Cardiac muscle cell (in vitro differentiated cells and primary cell): ENCODE results near the gene FUT9. TPM values are rescaled to one million over a fixed set of nuclear protein-coding genes. Genes with fewer than 3 reads are reported as not detected.

ENCODE experiments used
- DNase-seq, 2 donors: peaks; one replicate each; pipeline versions ENCODE4 v3.0.0 to v3.0.0-alpha.2; 2010 to 2017; ENCODE audit warnings: low read depth in 1 of 2, low spot score in 1 of 2
- H3K27ac ChIP-seq: fragments of 200-600 bp; sonication (generic); 2 replicates; pipeline ENCODE4 v1.5.1; 2016
- H3K27me3 ChIP-seq: fragments of 200-600 bp; sonication (generic); 2 replicates; pipeline ENCODE4 v1.6.0; 2016; ENCODE audit warnings: control low read depth
- H3K36me3 ChIP-seq: fragments of 200-600 bp; sonication (generic); 2 replicates; pipeline ENCODE4 v1.5.1; 2016; ENCODE audit warnings: control low read depth
- H3K4me1 ChIP-seq: fragments of 200-600 bp; sonication (generic); 2 replicates; pipeline ENCODE4 v1.8.1; 2017; ENCODE audit warnings: low read depth, mild to moderate bottlenecking, mixed run types
- H3K4me3 ChIP-seq: fragments of 200-600 bp; sonication (generic); 2 replicates; pipeline ENCODE4 v1.5.1; 2016; ENCODE audit warnings: mild to moderate bottlenecking
- H3K9me3 ChIP-seq: fragments of 200-600 bp; sonication (generic); 2 replicates; pipeline ENCODE4 v1.5.1; 2017; ENCODE audit warnings: low read depth, mild to moderate bottlenecking, control low read depth
- CTCF ChIP-seq: IDR thresholded peaks from 2 replicates; pipeline ENCODE4 v1.5.1; 2012; ENCODE audit warnings: low read depth, mild to moderate bottlenecking, low read length
- polyA plus RNA-seq: library from polyadenylated mRNA; unstranded; fragments of >200 nt; fragmentation: Nextera tagmentation; extraction: Ambion mirVana; gene quantifications from 2 replicates; pipeline ENCODE4 v1.2.1, GENCODE V29; 2016
- total RNA-seq: library from RNA; depleted of rRNA; stranded (reverse); fragments of >200 nt; gene quantifications from 2 replicates; pipeline ENCODE4 v1.2.3, GENCODE V29; 2016

FUT9 gene
- total and polyA plus RNA-seq, 2 experiments from 2014 or later: not detected

GRCh38 chr6:96171112-96171511, 155.3 kb downstream of the FUT9 start:
- no peak for TF ChIP-seq CTCF
- no peak for DNase-seq
- H3K27ac ChIP-seq: no peak overlapping the region
- H3K36me3 ChIP-seq: no peaks in the 10 kb centered on the region
- H3K9me3 ChIP-seq: no peaks in the 10 kb centered on the region
- H3K4me1 ChIP-seq: no peaks in the 10 kb centered on the region
- no peaks in the 10 kb centered on the region for H3K27me3 ChIP-seq
- H3K4me3 ChIP-seq: no peak overlapping the region

DNA sequence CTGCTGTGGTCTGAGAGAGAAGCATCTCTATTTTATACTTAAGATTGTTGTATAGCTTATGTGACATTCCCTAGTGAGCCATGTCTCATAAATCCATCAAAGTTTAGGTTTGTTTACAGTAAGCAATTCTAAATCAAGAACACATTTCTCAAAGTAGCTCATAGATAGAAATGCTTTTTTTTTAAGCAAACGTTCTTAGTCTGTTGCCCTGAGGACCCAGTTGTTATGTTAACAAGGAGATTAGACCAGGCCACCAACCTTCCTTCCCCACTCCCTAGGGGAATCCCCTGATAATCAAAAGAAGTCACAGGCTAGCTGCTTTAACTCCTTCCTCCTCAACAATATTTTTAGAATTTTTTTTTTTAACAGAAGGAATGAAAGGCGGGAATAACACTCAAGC, 169.0 kb downstream of the FUT9 start:
- no peaks in the 10 kb centered on the region for H3K36me3 ChIP-seq
- no peaks in the 10 kb centered on the region for H3K27me3 ChIP-seq
- H3K4me3 ChIP-seq: no peak overlapping the region
- H3K9me3 ChIP-seq: no peaks in the 10 kb centered on the region
- H3K4me1 ChIP-seq: no peaks in the 10 kb centered on the region
- no peak overlapping the region for H3K27ac ChIP-seq
- TF ChIP-seq CTCF: no peak
- no peak for DNase-seq

DNA sequence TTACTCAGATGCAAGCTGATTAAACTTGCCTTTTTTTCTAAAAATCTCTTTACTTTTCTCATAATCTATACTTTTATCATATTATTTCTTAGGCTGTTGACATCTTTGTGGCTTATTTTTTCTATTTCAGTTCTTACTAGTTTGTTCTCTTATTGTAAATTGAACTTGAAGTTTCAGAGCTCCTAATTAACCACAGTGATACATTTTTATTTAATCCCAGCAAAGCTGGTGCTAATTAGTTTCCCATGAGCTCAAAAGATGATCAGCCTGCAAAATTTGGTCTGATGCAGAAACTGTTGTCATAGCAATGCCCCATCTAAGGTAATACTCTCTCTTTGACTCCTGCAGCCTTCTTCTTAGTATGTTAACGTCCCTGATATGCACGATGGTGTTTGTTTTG, 170.3 kb downstream of the FUT9 start:
- no peaks in the 10 kb centered on the region for H3K9me3 ChIP-seq
- no peak overlapping the region for H3K27ac ChIP-seq
- no peak for TF ChIP-seq CTCF
- H3K4me3 ChIP-seq: no peak overlapping the region
- no peak for DNase-seq
- no peaks in the 10 kb centered on the region for H3K27me3 ChIP-seq
- no peaks in the 10 kb centered on the region for H3K4me1 ChIP-seq
- no peaks in the 10 kb centered on the region for H3K36me3 ChIP-seq

DNA sequence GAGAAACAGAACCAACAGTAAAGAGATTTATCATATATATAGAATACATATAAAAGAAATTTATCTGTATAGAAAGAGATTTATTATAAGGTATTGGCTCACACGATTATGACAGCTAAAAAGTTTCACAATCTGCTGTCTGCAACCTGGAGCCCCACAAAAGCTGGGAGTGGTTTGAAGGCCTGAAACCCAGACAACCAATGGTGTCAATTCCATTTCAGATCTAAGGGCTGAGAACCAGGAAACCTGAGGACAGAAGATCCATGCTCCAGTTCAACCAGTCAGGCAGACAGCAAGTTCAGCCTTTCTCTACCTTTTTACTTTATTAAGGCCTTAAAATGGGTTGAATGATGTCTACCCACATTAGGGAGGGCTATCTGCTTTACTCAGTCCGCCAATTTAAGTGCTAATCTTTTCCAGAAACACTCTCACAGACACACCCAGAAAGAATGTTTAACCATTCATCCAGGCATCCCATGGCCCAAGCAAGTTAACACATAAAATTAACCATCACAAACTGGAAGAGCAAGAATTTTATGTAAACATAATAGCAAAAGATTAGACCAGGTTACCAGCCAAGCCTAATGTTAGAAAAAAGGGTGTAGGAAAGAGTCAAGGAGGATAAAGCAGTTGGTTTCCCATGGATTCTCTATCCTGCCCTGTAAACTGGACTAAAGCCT, 170.9 kb downstream of the FUT9 start:
- H3K27ac ChIP-seq: no peak overlapping the region

DNA sequence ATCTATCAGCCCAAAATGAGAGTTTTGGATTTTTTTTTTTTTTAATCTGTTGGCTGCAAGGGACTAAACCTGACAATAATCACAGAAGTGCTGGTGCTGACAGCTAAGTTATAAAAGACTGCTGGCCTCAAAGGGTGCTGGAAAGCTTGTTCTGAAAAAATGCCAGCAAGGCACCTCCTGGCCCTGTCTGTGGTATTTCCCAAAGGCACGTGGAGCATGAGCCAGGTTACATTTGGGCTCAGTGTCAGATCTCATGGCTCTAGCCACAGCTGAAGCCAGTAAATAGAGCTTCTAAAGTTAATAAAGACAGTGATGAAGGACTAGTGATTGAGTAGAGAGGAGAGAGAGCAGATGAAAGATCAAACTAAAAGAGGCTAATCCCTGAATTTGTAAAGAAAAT, 178.9 kb downstream of the FUT9 start:
- Histone ChIP-seq H3K27ac (no peak overlapping the region), H3K27me3 (no peaks in the 10 kb centered on the region), H3K4me1 (no peaks in the 10 kb centered on the region), H3K36me3 (no peaks in the 10 kb centered on the region), H3K9me3 (no peaks in the 10 kb centered on the region), H3K4me3 (no peak overlapping the region)
- DNase-seq: no peak
- TF ChIP-seq CTCF: no peak

More for the DNA sequence above, 170.9 kb downstream of the FUT9 start:
- H3K9me3 ChIP-seq: no peaks in the 10 kb centered on the region
- DNase-seq: no peak
- no peaks in the 10 kb centered on the region for H3K27me3 ChIP-seq
- H3K4me1 ChIP-seq: no peaks in the 10 kb centered on the region
- no peak overlapping the region for H3K4me3 ChIP-seq
- TF ChIP-seq CTCF: no peak
- H3K36me3 ChIP-seq: no peaks in the 10 kb centered on the region

- Histone ChIP-seq H3K27ac (no peak overlapping the region), H3K4me1 (no peaks in the 10 kb centered on the region), H3K9me3 (no peaks in the 10 kb centered on the region), H3K4me3 (no peak overlapping the region), H3K27me3 (no peaks in the 10 kb centered on the region), H3K36me3 (no peaks in the 10 kb centered on the region)
- TF ChIP-seq CTCF: no peak
- no peak for DNase-seq
Measured at GRCh38 chr6:96195272-96195671, 179.5 kb downstream of the FUT9 start.
